Panc1 (cell line): ENCODE measurements around the gene OTOP2. TPM values are rescaled to one million over a fixed set of nuclear protein-coding genes. Genes with fewer than 3 reads are reported as not detected.

Experiments used
- total RNA-seq: library from RNA; stranded (reverse); gene quantifications from one replicate; pipeline ENCODE4 v1.2.1, GENCODE V29; 2021; ENCODE audit not compliant: unreplicated experiment

OTOP2 gene
- total RNA-seq, 1 experiment from 2014 or later, result not detected

Other genes starting within 250 kb of the OTOP2 start
- gene CD300LF, start 211.3 kb upstream of the OTOP2 start, total RNA-seq, result not detected
- 1.5 TPM for gene RAB37, start 187.0 kb upstream of the OTOP2 start, total RNA-seq
- 90.8 TPM for gene NHERF1, start 175.6 kb upstream of the OTOP2 start, total RNA-seq
- 90.1 TPM for gene NAT9, start 147.9 kb upstream of the OTOP2 start, total RNA-seq
- gene GRIN2C, start 64.4 kb upstream of the OTOP2 start, total RNA-seq, result 0.10 TPM
- 21.8 TPM for gene FDXR, start 51.3 kb upstream of the OTOP2 start, total RNA-seq
- not detected for gene FADS6, start 30.6 kb upstream of the OTOP2 start, total RNA-seq
- gene USH1G, start 1.0 kb upstream of the OTOP2 start, total RNA-seq, result not detected
- not detected for gene OTOP3, start 11.6 kb downstream of the OTOP2 start, total RNA-seq
- gene HID1, start 48.5 kb downstream of the OTOP2 start, total RNA-seq, result 10.9 TPM
- gene CDR2L, start 63.4 kb downstream of the OTOP2 start, total RNA-seq, result 32.0 TPM
- gene MRPL58, start 88.4 kb downstream of the OTOP2 start, total RNA-seq, result 55.2 TPM
- 413 TPM for gene ATP5PD, start 122.7 kb downstream of the OTOP2 start, total RNA-seq
- gene KCTD2, start 123.0 kb downstream of the OTOP2 start, total RNA-seq, result 34.9 TPM
- gene SLC16A5, start 163.7 kb downstream of the OTOP2 start, total RNA-seq, result 46.6 TPM
- gene ARMC7, start 185.7 kb downstream of the OTOP2 start, total RNA-seq, result 48.7 TPM
- gene NT5C, start 207.5 kb downstream of the OTOP2 start, total RNA-seq, result 63.4 TPM
- gene JPT1, start 230.2 kb downstream of the OTOP2 start, total RNA-seq, result 448 TPM